ENCODE results near the gene SZT2.
"Not testable (repeated sequence)": the region's sequence is repeated elsewhere in the genome, so short reads cannot be mapped to it uniquely, and the experiment has no call there.

SZT2 gene

GRCh38 chr1:43368646-43369020, 21.1 kb upstream of the SZT2 start:
- peaks cover 28% of the 10 kb centered on the region for H3K4me1 Mint-ChIP-seq (ENCODE audit: low read depth)
- H3K27ac Mint-ChIP-seq: peak overlapping the region; percentile 95
- H3K27me3 Mint-ChIP-seq: no peaks in the 10 kb centered on the region
- H3K9me3 Mint-ChIP-seq (ENCODE audit: low read depth): no peaks in the 10 kb centered on the region
- peak overlapping the region; percentile 99 for H3K4me3 Mint-ChIP-seq
- H3K36me3 Mint-ChIP-seq: peaks cover 5% of the 10 kb centered on the region

GRCh38 chr1:43369779-43370178, 19.9 kb upstream of the SZT2 start:
- H3K4me1 Mint-ChIP-seq (ENCODE audit: low read depth): peaks cover 28% of the 10 kb centered on the region
- H3K9me3 Mint-ChIP-seq (ENCODE audit: low read depth); H3K27me3 Mint-ChIP-seq; H3K4me3 Mint-ChIP-seq; H3K27ac Mint-ChIP-seq; H3K36me3 Mint-ChIP-seq: not testable (repeated sequence)

- Mint-ChIP-seq H3K27me3 (no peaks in the 10 kb centered on the region), H3K9me3 (ENCODE audit: low read depth) (no peaks in the 10 kb centered on the region), H3K4me3 (peak overlapping the region; percentile 3), H3K4me1 (ENCODE audit: low read depth) (peaks cover 22% of the 10 kb centered on the region), H3K27ac (no peak overlapping the region), H3K36me3 (peaks cover 3% of the 10 kb centered on the region)
Observed at GRCh38 chr1:43370564-43370963, 19.1 kb upstream of the SZT2 start.

GRCh38 chr1:43372172-43372571, 17.5 kb upstream of the SZT2 start:
- Mint-ChIP-seq H3K27ac (no peak overlapping the region), H3K27me3 (no peaks in the 10 kb centered on the region), H3K36me3 (peaks cover 3% of the 10 kb centered on the region), H3K9me3 (ENCODE audit: low read depth) (no peaks in the 10 kb centered on the region), H3K4me1 (ENCODE audit: low read depth) (peaks cover 17% of the 10 kb centered on the region), H3K4me3 (no peak overlapping the region)

GRCh38 chr1:43373066-43373940, 16.4 kb upstream of the SZT2 start:
- Mint-ChIP-seq H3K27ac (no peak overlapping the region), H3K27me3 (no peaks in the 10 kb centered on the region), H3K4me1 (ENCODE audit: low read depth) (peaks cover 16% of the 10 kb centered on the region), H3K36me3 (peaks cover 2% of the 10 kb centered on the region), H3K4me3 (no peak overlapping the region), H3K9me3 (ENCODE audit: low read depth) (no peaks in the 10 kb centered on the region)

- Mint-ChIP-seq H3K9me3 (ENCODE audit: low read depth) (no peaks in the 10 kb centered on the region), H3K4me1 (ENCODE audit: low read depth) (peaks cover 12% of the 10 kb centered on the region), H3K27ac (no peak overlapping the region), H3K4me3 (no peak overlapping the region), H3K27me3 (no peaks in the 10 kb centered on the region), H3K36me3 (peaks cover 2% of the 10 kb centered on the region)
Observed at GRCh38 chr1:43376723-43377235, 12.9 kb upstream of the SZT2 start.

GRCh38 chr1:43377831-43378230, 11.9 kb upstream of the SZT2 start:
- no peak overlapping the region for H3K27ac Mint-ChIP-seq
- H3K27me3 Mint-ChIP-seq: no peaks in the 10 kb centered on the region
- peaks cover 2% of the 10 kb centered on the region for H3K36me3 Mint-ChIP-seq
- no peak overlapping the region for H3K4me3 Mint-ChIP-seq
- H3K9me3 Mint-ChIP-seq (ENCODE audit: low read depth): no peaks in the 10 kb centered on the region
- peaks cover 18% of the 10 kb centered on the region for H3K4me1 Mint-ChIP-seq (ENCODE audit: low read depth)

GRCh38 chr1:43379476-43379875, 10.2 kb upstream of the SZT2 start:
- Mint-ChIP-seq H3K36me3 (peaks cover 2% of the 10 kb centered on the region), H3K4me3 (no peak overlapping the region), H3K4me1 (ENCODE audit: low read depth) (peaks cover 18% of the 10 kb centered on the region), H3K27me3 (no peaks in the 10 kb centered on the region), H3K27ac (no peak overlapping the region), H3K9me3 (ENCODE audit: low read depth) (no peaks in the 10 kb centered on the region)

- H3K4me1 Mint-ChIP-seq (ENCODE audit: low read depth): peaks cover 18% of the 10 kb centered on the region
- no peaks in the 10 kb centered on the region for H3K9me3 Mint-ChIP-seq (ENCODE audit: low read depth)
- peaks cover 2% of the 10 kb centered on the region for H3K36me3 Mint-ChIP-seq
- peak overlapping the region; percentile 30 for H3K27ac Mint-ChIP-seq
- no peak overlapping the region for H3K4me3 Mint-ChIP-seq
- no peaks in the 10 kb centered on the region for H3K27me3 Mint-ChIP-seq
Observed at GRCh38 chr1:43381612-43382011, 8.1 kb upstream of the SZT2 start.

- Mint-ChIP-seq H3K4me1 (ENCODE audit: low read depth) (peaks cover 18% of the 10 kb centered on the region), H3K9me3 (ENCODE audit: low read depth) (no peaks in the 10 kb centered on the region), H3K27ac (no peak overlapping the region), H3K4me3 (no peak overlapping the region), H3K27me3 (no peaks in the 10 kb centered on the region), H3K36me3 (peaks cover 2% of the 10 kb centered on the region)
Observed at GRCh38 chr1:43382027-43382779, 7.5 kb upstream of the SZT2 start.

GRCh38 chr1:43383449-43383848, 6.2 kb upstream of the SZT2 start:
- Mint-ChIP-seq H3K27ac (no peak overlapping the region), H3K4me3 (no peak overlapping the region), H3K4me1 (ENCODE audit: low read depth) (peaks cover 30% of the 10 kb centered on the region), H3K36me3 (peaks cover 2% of the 10 kb centered on the region), H3K9me3 (ENCODE audit: low read depth) (no peaks in the 10 kb centered on the region), H3K27me3 (no peaks in the 10 kb centered on the region)

- Mint-ChIP-seq H3K4me1 (ENCODE audit: low read depth) (peaks cover 44% of the 10 kb centered on the region), H3K27me3 (no peaks in the 10 kb centered on the region), H3K27ac (no peak overlapping the region), H3K9me3 (ENCODE audit: low read depth) (no peaks in the 10 kb centered on the region), H3K4me3 (no peak overlapping the region), H3K36me3 (no peaks in the 10 kb centered on the region)
Observed at GRCh38 chr1:43386676-43387075, 3.0 kb upstream of the SZT2 start.

GRCh38 chr1:43387976-43388599, 1.6 kb upstream of the SZT2 start:
- Mint-ChIP-seq H3K36me3 (no peaks in the 10 kb centered on the region), H3K27ac (peak overlapping the region; percentile 99), H3K9me3 (ENCODE audit: low read depth) (no peaks in the 10 kb centered on the region), H3K4me1 (ENCODE audit: low read depth) (peaks cover 43% of the 10 kb centered on the region), H3K27me3 (no peaks in the 10 kb centered on the region), H3K4me3 (peak overlapping the region; percentile 100)

GRCh38 chr1:43388613-43389012, 1.1 kb upstream of the SZT2 start:
- no peaks in the 10 kb centered on the region for H3K27me3 Mint-ChIP-seq
- peak overlapping the region; percentile 100 for H3K4me3 Mint-ChIP-seq
- peaks cover 46% of the 10 kb centered on the region for H3K4me1 Mint-ChIP-seq (ENCODE audit: low read depth)

GRCh38 chr1:43392702-43393101, 3.0 kb downstream of the SZT2 start:
- peak overlapping the region; percentile 6 for H3K27ac Mint-ChIP-seq
- peaks cover 49% of the 10 kb centered on the region for H3K4me1 Mint-ChIP-seq (ENCODE audit: low read depth)
- no peaks in the 10 kb centered on the region for H3K36me3 Mint-ChIP-seq

More at GRCh38 chr1:43388613-43389012, 1.1 kb upstream of the SZT2 start:
- no peaks in the 10 kb centered on the region for H3K36me3 Mint-ChIP-seq
- H3K9me3 Mint-ChIP-seq (ENCODE audit: low read depth): no peaks in the 10 kb centered on the region
- H3K27ac Mint-ChIP-seq: peak overlapping the region; percentile 99

More at GRCh38 chr1:43392702-43393101, 3.0 kb downstream of the SZT2 start:
- Mint-ChIP-seq H3K27me3 (no peaks in the 10 kb centered on the region), H3K9me3 (ENCODE audit: low read depth) (no peaks in the 10 kb centered on the region), H3K4me3 (no peak overlapping the region)

Measured in activated naive CD8-positive, alpha-beta T cell (primary cell).